Tibial artery (tissue), 4 donors: ENCODE measurements around the gene NDUFV3.
"Not testable (repeated sequence)": the region's sequence is repeated elsewhere in the genome, so short reads cannot be mapped to it uniquely, and the experiment has no call there.

Source experiments
- DNase-seq, 2 donors: peaks; one replicate each; pipeline ENCODE4 v3.0.0-alpha.2; 2019
- H3K27ac ChIP-seq, 2 donors: fragments of 200-600 bp; sonication (generic) in 1 of 2; 1 replicate in 1 of 2; 2 replicates in 1 of 2; pipeline ENCODE4 v1.5.1; 2018 to 2019; ENCODE audit warnings: mild to moderate bottlenecking in 1 of 2
- H3K27me3 ChIP-seq, 2 donors: fragments of 200-600 bp; sonication (generic) in 1 of 2; one replicate each; pipeline versions ENCODE4 v1.5.1 to v1.6.0; 2016 to 2019
- H3K36me3 ChIP-seq, 3 donors: fragments of 200-600 bp; sonication (generic) in 2 of 3; one replicate each; pipeline ENCODE4 v1.5.1; 2016 to 2019; ENCODE audit warnings: mild to moderate bottlenecking in 2 of 3
- H3K4me1 ChIP-seq, 4 donors: fragments of 200-600 bp; sonication (generic) in 2 of 4; 1 replicate in 3 of 4; 2 replicates in 1 of 4; pipeline ENCODE4 v1.5.1; 2016 to 2019
- H3K4me3 ChIP-seq, 2 donors: fragments of 200-600 bp; sonication (generic) in 1 of 2; 1 replicate in 1 of 2; 2 replicates in 1 of 2; pipeline ENCODE4 v1.5.1; 2018 to 2019; ENCODE audit warnings: mild to moderate bottlenecking in 2 of 2
- H3K9me3 ChIP-seq, 3 donors: fragments of 200-600 bp; sonication (generic) in 1 of 3; one replicate each; pipeline ENCODE4 v1.5.1; 2016 to 2019
- CTCF ChIP-seq, 2 experiments: fragments of 200-600 bp in 1 of 2; fragments of 450-650 bp in 1 of 2; IDR thresholded peaks; one replicate each; pipeline ENCODE4 v1.5.1; 2017 to 2019; ENCODE audit warnings: antibody characterized with exemption in 2 of 2, mild to moderate bottlenecking in 1 of 2, moderate library complexity in 1 of 2
- intact Hi-C: fragments of 100-400 bp; cut with DNase I; formaldehyde crosslinking; loops from one replicate; pipeline ENCODE4 v1.15.0; 2023; ENCODE audit warnings: low total_unique reads

NDUFV3 gene

GRCh38 chr21:42887326-42887725 lies 5.8 kb upstream of the NDUFV3 start:
- H3K4me1 ChIP-seq = peaks cover 0 to 2% (median under 1%) of the 10 kb centered on the region in 4 donors
- no peak overlapping the region for H3K4me3 ChIP-seq
- no peak overlapping the region for H3K27ac ChIP-seq
- H3K9me3 ChIP-seq = no peaks in the 10 kb centered on the region
- H3K27me3 ChIP-seq = no peaks in the 10 kb centered on the region
- no peak for TF ChIP-seq CTCF (IDR thresholded peaks at IDR 0.05)
- intact Hi-C loops = no loop called here
- DNase-seq = no peak
- H3K36me3 ChIP-seq = no peaks in the 10 kb centered on the region

- H3K4me3 ChIP-seq = peak overlapping the region; percentile 85 to 94
- peaks cover 0 to 15% (median 5%) of the 10 kb centered on the region in 4 donors for H3K4me1 ChIP-seq
- DNase-seq = no peak
- no peak for TF ChIP-seq CTCF (IDR thresholded peaks at IDR 0.05)
- intact Hi-C loops = loop anchor here (10.0 kb wide), 1 partner anchor 82 kb away; the partner anchor contains the start of gene PKNOX1
- no peaks in the 10 kb centered on the region for H3K9me3 ChIP-seq
- no peaks in the 10 kb centered on the region for H3K27me3 ChIP-seq
- H3K36me3 ChIP-seq = peaks cover 0 to 13% (median 7%) of the 10 kb centered on the region in 3 donors
- peak overlapping the region; percentile 93 to 96 for H3K27ac ChIP-seq
These were observed 553 bp upstream of the NDUFV3 start for GRCh38 chr21:42892582-42892930.

- Histone ChIP-seq H3K27me3 (no peaks in the 10 kb centered on the region), H3K9me3 (no peaks in the 10 kb centered on the region), H3K4me3 (no peak overlapping the region), H3K27ac (no peak overlapping the region), H3K4me1 (peaks cover 0 to 8% (median 1%) of the 10 kb centered on the region in 4 donors), H3K36me3 (peaks cover 41 to 82% (median 74%) of the 10 kb centered on the region in 3 donors)
- no peak for DNase-seq
- intact Hi-C loops = no loop called here
- TF ChIP-seq CTCF (IDR thresholded peaks at IDR 0.05) = no peak
These were observed 7.3 kb downstream of the NDUFV3 start for GRCh38 chr21:42900446-42900845.

- TF ChIP-seq CTCF (IDR thresholded peaks at IDR 0.05) = no peak
- intact Hi-C loops = no loop called here
- DNase-seq = no peak
- Histone ChIP-seq H3K9me3 (no peaks in the 10 kb centered on the region), H3K36me3 (peaks cover 54 to 93% (median 79%) of the 10 kb centered on the region in 3 donors), H3K27me3 (no peaks in the 10 kb centered on the region), H3K4me3 (no peak overlapping the region), H3K27ac (no peak overlapping the region), H3K4me1 (peaks cover 0 to 3% (median 0%) of the 10 kb centered on the region in 4 donors)
These were observed 10.7 kb downstream of the NDUFV3 start for GRCh38 chr21:42903817-42904216.

GRCh38 chr21:42905195-42905594 lies 12.1 kb downstream of the NDUFV3 start:
- TF ChIP-seq CTCF (IDR thresholded peaks at IDR 0.05) = no peak
- H3K36me3 ChIP-seq = peaks cover 58 to 93% (median 79%) of the 10 kb centered on the region in 3 donors
- intact Hi-C loops = no loop called here
- no peak for DNase-seq
- H3K9me3 ChIP-seq = no peaks in the 10 kb centered on the region
- H3K4me1 ChIP-seq = peaks cover 0 to 3% (median 0%) of the 10 kb centered on the region in 4 donors
- H3K4me3 ChIP-seq = no peak overlapping the region
- no peaks in the 10 kb centered on the region for H3K27me3 ChIP-seq
- no peak overlapping the region for H3K27ac ChIP-seq

- peaks cover 62 to 92% (median 79%) of the 10 kb centered on the region in 3 donors for H3K36me3 ChIP-seq
- H3K9me3 ChIP-seq = no peaks in the 10 kb centered on the region
- TF ChIP-seq CTCF (IDR thresholded peaks at IDR 0.05) = no peak
- H3K27me3 ChIP-seq = no peaks in the 10 kb centered on the region
- intact Hi-C loops = no loop called here
- no peak overlapping the region for H3K4me3 ChIP-seq
- no peak overlapping the region for H3K27ac ChIP-seq
- no peak for DNase-seq
- no peaks in the 10 kb centered on the region for H3K4me1 ChIP-seq
These were observed 13.1 kb downstream of the NDUFV3 start for GRCh38 chr21:42906233-42906632.

GRCh38 chr21:42908484-42908883 lies 15.4 kb downstream of the NDUFV3 start:
- H3K36me3 ChIP-seq = peaks cover 66 to 86% (median 85%) of the 10 kb centered on the region in 3 donors
- H3K4me1 ChIP-seq, intact Hi-C loops, H3K4me3 ChIP-seq, H3K27me3 ChIP-seq, H3K27ac ChIP-seq, H3K9me3 ChIP-seq, DNase-seq: not testable (repeated sequence)

- H3K9me3 ChIP-seq, H3K27me3 ChIP-seq, H3K4me1 ChIP-seq, DNase-seq, intact Hi-C loops, H3K4me3 ChIP-seq, H3K27ac ChIP-seq: not testable (repeated sequence)
- peaks cover 38 to 56% (median 52%) of the 10 kb centered on the region in 3 donors for H3K36me3 ChIP-seq
These were observed 18.8 kb downstream of the NDUFV3 start for GRCh38 chr21:42911920-42912319.
